NCI-H526 treated with DMSO at 0.1 percent for 48 hours (cell line): ENCODE measurements around the gene RAB27B.
A peak's percentile ranks its signal among the peaks of the same experiment; 100 is the strongest.
"Not testable (repeated sequence)": the region's sequence is repeated elsewhere in the genome, so short reads cannot be mapped to it uniquely, and the experiment has no call there.

Source experiments
- DNase-seq: peaks from one replicate; lab custom pipeline; 2025; lab: John Stamatoyannopoulos, UW

RAB27B gene

GRCh38 chr18:54828281-54828881, at the start of gene RAB27B:
RAB27B (plus strand) TSS chr18:54828477; CDS start chr18:54877586, 49,109 bp downstream.
- DNase-seq, result peak; percentile 47

GRCh38 chr18:54780285-54780861, 47.9 kb upstream of the RAB27B start:
- DNase-seq, result no peak

GRCh38 chr18:54780970-54781369, 47.3 kb upstream of the RAB27B start:
- no peak for DNase-seq

DNA sequence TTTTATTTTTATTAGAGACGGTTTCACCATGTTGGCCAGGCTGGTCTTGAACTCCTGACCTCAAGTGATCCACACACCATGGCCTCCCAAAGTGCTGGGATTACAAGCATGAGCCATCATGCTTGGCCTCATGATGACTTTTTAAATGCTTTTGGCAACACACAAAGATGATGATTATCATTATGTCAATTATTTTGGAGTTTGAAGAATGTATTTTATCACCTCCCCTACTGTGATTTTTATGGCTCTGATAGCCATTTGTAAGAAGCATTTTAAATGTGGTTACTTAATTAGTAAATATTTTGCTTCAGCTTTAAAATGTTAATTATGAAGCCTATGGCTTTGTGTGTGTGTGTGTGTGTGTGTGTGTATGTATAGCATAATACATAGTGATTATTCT, 45.1 kb upstream of the RAB27B start:
- DNase-seq, result no peak

- no peak for DNase-seq
Measured at GRCh38 chr18:54786206-54786605, 42.1 kb upstream of the RAB27B start.

DNA sequence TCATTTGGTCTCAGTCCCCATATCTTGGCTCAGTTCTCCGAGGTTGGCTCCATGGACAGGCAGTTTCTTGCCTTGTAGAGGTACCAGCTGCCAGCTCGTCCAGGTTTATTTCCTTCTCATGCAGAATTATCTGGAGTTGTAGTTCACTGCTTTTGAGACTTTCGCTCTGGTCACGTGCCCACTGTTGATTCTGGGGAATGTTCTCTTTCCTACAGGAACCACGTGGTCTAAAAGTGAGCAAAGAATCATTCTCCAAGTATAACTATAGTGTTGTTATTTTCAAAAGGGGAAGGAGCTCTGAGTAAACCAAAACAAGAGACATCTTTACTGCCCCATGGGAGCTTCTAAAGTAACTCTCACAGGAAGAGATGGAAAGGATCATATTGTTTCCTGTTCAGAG, 41.2 kb upstream of the RAB27B start:
- no peak for DNase-seq

GRCh38 chr18:54787616-54788015, 40.7 kb upstream of the RAB27B start:
- no peak for DNase-seq

GRCh38 chr18:54790109-54790508, 38.2 kb upstream of the RAB27B start:
- DNase-seq, result no peak

GRCh38 chr18:54791657-54792056, 36.6 kb upstream of the RAB27B start:
- DNase-seq, result no peak

- no peak for DNase-seq
Measured at GRCh38 chr18:54792079-54792478, 36.2 kb upstream of the RAB27B start.

GRCh38 chr18:54794823-54795222, 33.5 kb upstream of the RAB27B start:
- no peak for DNase-seq

DNA sequence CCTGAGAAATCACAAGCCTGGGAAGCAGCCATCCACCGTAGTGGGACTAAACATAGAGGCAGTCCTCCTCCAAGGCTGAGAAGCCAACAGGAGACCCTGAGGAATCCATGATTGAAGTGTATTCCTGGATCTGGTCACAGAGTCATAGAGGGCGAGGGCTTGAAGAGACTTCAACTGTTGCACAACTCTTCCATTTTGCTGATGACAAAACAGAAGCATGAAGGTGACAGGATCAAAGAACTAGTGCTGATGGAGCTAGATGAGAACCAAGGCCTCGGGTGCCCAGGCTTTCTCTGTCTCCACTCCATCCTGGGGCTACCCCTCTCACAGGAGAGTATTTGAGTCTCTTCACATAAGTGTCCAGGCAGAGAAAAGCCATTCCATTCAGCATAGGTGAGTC, 30.1 kb upstream of the RAB27B start:
- no peak for DNase-seq

GRCh38 chr18:54801374-54801773, 26.9 kb upstream of the RAB27B start:
- no peak for DNase-seq

DNA sequence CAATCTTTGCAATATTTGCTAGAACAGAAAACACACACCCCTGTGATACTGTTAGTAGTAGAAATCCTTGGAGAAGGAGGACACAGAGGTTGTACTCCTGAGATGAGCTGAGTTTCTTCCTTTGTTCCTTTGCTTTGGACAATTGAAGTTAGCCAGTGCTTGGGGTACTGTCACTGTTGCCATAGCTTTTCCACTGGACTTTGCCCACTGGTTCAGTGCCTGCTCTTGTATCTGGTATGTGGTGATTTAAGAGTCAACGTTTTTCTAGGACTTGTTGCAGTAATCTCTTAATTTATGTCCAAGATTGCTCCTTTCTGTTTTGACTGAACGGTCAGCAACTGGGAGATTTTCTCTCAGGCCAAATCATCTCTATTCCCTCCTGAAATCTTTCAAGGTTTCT, 26.1 kb upstream of the RAB27B start:
- DNase-seq, result no peak

DNA sequence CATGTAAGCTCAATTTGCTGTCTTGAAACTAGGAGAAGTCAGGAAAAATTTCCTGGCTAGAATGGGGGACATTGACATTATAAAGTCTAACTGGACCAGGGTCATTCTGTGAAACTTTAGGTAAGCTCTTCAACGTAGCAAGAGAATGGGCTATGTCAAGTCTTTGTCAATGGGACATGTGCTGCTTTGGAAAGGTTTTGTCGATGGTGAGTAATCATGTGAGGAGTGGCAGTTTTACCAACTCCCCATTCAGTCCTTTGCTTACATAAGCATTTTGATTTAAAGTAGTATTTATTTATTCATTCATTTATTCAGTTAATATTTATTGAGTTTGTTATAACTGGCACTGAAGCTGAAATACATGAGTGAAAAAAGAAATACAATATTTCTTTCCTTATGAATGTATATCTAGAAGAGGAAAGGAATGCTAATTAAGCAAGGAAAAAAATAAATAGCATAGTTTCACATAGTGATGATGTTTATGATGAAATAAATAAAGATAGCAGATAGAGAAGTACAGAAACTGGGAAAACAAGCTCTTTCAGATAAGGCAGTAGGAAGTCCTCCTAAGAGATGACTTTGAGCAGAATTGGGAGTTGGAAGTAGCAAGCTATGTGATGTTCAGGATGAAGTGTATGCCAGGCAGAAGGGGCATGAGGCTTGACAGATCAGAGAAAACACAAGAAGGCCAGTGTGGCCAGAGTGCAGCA, 25.4 kb upstream of the RAB27B start:
- DNase-seq, result no peak

GRCh38 chr18:54805571-54806334, 22.5 kb upstream of the RAB27B start:
- DNase-seq, result no peak

DNA sequence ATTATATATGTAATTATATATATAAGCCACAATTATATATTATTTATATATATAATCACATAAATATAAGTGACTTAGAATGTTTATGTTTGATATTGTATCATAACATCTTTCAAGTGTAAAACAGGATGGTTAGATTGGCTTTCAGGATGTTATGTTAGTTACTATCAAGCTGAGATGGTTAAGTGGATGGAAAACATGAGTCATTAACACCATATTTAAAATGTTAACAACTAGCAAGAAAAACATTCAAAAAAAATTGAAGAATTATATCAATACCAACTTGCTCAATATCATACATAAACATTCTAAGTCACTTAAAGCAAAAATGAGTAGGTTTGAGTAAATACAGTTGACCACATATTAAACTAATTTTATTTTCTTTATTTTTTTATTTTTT, 21.8 kb upstream of the RAB27B start:
- no peak for DNase-seq

- no peak for DNase-seq
Measured at GRCh38 chr18:54807303-54807702, 21.0 kb upstream of the RAB27B start.

GRCh38 chr18:54810662-54811061, 17.6 kb upstream of the RAB27B start:
- not testable (repeated sequence) for DNase-seq

DNA sequence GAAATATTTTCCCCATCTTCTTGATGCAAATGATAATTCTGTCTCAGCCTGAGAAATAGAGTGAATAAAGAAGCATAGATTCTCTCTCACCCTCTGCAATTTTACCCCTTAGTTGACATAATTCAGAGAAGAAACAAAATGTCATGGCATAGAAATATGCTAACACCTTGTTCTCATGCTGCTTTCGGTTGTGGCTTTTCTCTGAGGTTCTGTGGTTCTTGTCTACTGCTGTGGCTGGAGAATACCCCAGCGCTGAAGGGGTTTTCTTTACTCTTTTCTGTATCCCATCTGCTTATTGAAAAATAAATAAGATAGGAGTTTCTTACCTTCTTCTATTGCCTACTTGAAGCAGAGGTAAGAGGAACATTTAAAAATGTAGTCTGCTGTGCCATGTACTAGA, 15.4 kb upstream of the RAB27B start:
- DNase-seq, result no peak

GRCh38 chr18:54813305-54813704, 15.0 kb upstream of the RAB27B start:
- DNase-seq, result no peak

DNA sequence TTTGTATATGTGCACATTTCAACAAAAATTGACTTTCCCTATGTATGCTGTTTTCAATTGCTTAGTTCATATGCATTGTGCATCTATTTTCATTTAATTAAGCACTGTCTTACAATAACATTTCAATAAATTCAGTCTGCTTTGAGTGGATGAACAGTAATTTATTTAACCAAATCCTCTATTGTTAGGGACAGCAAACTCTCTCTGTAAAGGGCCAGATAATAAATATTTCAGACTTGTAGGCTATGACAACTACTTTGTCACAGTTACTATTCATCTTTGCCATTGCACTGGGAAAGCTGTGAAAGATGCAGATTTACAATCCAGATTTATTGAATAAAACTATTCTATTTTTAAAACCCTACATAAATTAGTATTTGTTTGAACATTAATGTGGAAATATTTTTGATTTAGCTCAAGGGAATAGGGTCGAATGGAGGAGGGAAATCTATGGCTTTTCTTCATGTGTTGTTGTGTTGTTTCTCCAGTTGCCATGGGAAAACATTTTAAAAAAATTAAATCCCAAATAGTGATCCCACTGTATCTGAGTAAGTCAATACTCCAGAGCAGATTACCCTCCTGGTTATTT, 14.2 kb upstream of the RAB27B start:
- DNase-seq, result no peak
